Loucy (cell line): Measurements from ENCODE around the gene STAT3.
"Not testable (repeated sequence)": the region's sequence is repeated elsewhere in the genome, so short reads cannot be mapped to it uniquely, and the experiment has no call there.

ENCODE experiments used
- EZH2phosphoT487 ChIP-seq: fragments of 200-600 bp; IDR thresholded peaks from 2 replicates; pipeline ENCODE4 v1.6.1; 2018; ENCODE audit warnings: antibody characterized with exemption, mild to moderate bottlenecking, moderate library complexity, borderline replicate concordance
- TF ChIP-seq, protein P1 (sequence below): fragments of 200-600 bp; sonication (generic); conservative IDR thresholded peaks from 2 replicates; pipeline ENCODE4 v1.5.1; 2014; ENCODE audit warnings: mild to moderate bottlenecking, antibody characterized with exemption, low read length

DNA sequence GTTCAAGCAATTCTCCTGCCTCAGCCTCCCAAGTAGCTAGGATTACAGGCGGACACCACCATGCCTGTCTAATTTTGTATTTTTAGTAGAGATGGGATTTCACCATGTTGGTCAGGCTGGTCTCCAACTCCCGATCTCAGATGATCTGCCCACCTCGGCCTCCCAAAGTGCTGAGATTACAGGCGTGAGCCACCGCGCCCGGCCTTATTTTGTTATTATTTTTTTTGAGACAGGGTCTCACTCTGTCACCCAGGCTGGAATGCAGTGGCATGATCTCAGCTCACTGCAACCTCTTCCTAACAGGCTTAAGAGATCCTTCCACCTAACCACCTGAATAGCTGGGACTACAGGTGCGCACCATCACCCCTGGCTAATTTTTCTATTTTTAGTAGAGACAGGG is 7.4 kb upstream of the STAT3 start:
- TF ChIP-seq, protein P1, sequence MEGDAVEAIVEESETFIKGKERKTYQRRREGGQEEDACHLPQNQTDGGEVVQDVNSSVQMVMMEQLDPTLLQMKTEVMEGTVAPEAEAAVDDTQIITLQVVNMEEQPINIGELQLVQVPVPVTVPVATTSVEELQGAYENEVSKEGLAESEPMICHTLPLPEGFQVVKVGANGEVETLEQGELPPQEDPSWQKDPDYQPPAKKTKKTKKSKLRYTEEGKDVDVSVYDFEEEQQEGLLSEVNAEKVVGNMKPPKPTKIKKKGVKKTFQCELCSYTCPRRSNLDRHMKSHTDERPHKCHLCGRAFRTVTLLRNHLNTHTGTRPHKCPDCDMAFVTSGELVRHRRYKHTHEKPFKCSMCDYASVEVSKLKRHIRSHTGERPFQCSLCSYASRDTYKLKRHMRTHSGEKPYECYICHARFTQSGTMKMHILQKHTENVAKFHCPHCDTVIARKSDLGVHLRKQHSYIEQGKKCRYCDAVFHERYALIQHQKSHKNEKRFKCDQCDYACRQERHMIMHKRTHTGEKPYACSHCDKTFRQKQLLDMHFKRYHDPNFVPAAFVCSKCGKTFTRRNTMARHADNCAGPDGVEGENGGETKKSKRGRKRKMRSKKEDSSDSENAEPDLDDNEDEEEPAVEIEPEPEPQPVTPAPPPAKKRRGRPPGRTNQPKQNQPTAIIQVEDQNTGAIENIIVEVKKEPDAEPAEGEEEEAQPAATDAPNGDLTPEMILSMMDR: not testable (repeated sequence)
- not testable (repeated sequence) for TF ChIP-seq EZH2phosphoT487
